GM15510 (cell line): ENCODE data around the gene SUN1.

ENCODE experiments used
- POLR2A ChIP-seq: IDR thresholded peaks from 3 replicates; pipeline ENCODE4 v1.6.1; 2011; ENCODE audit warnings: borderline replicate concordance; ENCODE audit not compliant: insufficient read length; ENCODE audit errors: extremely low read depth

Gene SUN1

GRCh38 chr7:886626-887487 is 54.6 kb downstream of the SUN1 start:
- no peak for TF ChIP-seq POLR2A

- TF ChIP-seq POLR2A, result no peak
These were observed 55.2 kb downstream of the SUN1 start for GRCh38 chr7:887488-887820.

- TF ChIP-seq POLR2A, result no peak
These were observed 56.1 kb downstream of the SUN1 start for GRCh38 chr7:888081-889024.

DNA sequence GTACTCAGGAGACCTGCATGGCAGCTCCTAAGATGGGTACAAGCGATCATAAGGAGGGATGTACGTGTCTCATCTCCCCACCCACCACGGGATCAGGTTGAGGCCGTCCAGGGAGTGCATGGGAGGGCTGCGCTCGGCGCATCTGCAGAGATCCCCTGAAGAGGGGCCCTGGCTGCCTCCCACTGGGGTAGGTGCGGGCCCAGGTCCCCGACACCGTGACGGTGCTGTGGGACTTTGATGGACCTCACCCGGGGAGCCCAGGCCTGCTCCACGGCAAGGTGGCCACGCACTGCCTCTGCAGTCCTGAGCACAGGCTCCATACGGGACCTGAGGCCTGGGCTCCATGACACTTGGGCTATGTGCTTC is 56.7 kb downstream of the SUN1 start:
- no peak for TF ChIP-seq POLR2A

DNA sequence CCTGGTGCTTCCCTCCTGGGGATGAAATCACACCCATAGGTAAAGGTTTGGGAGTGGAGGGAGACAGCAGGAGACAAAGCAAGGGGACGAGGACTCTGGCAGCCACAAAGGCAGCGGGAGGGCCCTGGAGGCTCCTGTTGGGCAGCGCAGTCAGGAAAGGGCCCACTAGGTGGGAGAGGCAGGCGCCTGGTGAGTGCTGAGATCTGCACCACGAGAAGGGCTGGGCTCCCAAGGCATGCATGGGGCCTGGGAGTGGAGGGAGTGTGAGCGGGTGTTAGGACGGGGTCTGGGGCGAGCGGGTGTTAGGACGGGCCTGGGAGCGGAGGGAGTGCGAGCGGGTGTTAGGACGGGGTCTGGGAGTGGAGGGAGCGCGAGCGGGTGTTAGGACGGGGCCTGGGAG is 57.1 kb downstream of the SUN1 start:
- TF ChIP-seq POLR2A, result no peak

- no peak for TF ChIP-seq POLR2A
These were observed 58.6 kb downstream of the SUN1 start for GRCh38 chr7:890868-891267.

DNA sequence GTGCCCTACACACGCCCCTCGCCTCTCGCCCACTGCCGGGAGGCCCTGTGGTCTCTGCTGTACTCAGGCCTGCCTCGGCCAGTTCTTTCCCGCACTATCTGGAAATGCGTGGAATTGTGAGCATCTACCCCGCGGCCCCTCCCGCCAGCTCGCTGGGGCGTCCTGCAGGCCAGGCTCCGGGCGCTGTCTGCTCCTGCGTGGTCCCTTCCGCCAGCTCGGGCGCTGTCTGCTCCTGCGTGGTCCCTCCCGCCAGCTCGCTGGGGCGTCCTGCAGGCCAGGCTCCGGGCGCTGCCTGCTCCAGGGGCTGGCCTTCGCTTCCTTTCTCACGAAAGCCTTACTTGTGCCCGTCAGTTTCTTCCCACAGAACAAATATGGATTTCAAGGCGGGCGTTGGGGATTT is 59.0 kb downstream of the SUN1 start:
- TF ChIP-seq POLR2A, result no peak

GRCh38 chr7:891805-892204 is 59.5 kb downstream of the SUN1 start:
- TF ChIP-seq POLR2A, result no peak

DNA sequence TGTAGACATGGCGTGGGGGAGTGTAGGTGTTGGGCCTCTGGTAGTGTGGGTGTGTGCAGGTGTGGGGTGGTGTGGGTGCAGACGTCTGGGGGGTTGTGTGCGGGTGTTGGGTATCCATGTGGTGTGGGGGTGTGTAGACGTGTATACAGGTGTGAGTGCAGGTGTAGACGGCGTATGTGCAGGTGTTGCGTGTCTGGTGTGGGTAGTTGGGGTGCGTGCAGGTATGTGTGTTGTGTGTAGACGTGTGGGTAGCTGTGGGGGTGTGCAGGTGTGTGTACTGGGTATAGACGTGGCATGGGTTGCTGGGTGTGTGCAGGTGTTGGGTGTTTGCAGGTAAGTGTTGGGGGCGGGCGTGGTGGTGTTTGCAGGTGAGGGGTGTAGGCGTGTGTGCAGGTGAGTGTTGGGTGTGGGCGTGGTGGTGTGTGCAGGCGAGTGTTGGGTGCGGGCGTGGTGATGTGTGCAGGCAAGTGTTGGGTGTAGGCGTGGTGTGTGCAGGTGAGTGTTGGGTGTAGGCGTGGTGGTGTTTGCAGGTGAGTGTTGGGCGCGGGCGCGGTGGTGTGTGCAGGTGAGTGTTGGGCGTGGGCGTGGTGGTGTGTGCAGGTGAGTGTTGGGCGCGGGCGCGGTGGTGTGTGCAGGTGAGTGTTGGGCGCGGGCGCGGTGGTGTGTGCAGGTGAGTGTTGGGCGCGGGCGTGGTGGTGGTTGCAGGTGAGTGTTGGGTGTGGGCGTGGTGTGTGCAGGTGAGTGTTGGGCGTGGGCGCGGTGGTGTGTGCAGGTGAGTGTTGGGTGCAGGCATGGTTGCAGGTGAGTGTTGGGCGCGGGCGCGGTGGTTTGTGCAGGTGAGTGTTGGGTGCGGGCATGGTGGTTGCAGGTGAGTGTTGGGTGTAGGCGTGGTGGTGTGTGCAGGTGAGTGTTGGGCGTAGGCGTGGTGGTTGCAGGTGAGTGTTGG is 60.6 kb downstream of the SUN1 start:
- no peak for TF ChIP-seq POLR2A

- no peak for TF ChIP-seq POLR2A
These were observed 61.4 kb downstream of the SUN1 start for GRCh38 chr7:893686-894085.

DNA sequence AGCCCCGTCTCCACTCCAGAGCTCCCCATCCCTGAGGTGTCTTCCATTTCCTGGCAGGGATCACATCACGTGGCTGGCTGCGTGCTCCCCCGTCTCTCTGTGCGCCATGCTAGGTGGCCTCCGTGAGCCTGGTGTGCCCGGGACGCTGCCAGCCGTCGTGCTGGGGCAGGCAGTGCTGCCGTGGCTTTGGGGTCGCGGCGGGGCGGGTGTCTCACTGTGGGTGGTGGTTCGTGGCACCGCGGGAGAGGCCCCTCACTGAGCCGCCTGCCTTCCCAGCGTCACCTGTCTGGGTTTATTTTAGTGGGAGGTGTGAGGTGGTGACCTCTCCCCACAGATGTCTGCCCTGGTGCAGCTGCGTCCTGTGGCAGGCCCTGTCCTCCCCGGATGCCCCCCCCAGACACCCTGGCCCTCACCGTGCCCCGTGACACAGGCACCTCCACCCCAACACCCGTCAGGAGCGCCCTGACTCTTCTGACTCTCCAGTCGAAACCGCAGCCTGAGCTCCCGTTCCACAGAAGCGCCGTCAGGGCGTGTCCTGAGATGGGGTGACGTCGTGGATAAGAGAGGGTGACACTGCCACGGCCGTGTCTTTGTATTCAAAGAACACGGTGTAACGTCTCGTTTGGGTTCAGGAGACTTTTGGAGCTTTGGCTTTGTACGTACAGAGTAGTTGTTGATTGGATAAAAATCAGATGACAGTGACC is 62.0 kb downstream of the SUN1 start:
- TF ChIP-seq POLR2A, result no peak

DNA sequence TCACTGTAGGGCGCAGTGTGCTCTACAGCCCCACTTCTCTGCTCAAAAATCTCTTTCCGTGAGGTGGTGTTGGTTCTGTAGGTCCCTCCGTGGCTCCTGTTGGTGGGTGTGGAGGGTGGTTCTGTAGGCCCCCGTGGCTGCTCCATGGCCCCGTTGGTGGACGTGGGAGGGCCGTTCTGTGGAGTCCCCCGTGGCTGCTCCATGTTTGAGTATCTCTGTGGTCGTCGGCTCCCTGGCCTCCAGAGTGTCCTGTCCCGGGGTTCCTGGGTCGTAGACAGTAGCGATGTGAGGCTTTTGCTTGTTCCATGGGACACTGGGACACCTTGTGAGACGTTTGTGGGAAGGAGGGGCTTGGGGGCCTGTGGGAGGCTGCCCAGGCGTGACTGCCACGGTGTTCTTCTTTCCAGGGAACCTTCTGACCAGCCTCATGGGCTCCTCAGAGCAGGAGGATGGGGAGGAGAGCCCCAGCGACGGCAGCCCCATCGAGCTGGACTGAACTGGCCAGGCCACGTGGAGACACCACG is 62.7 kb downstream of the SUN1 start:
- TF ChIP-seq POLR2A, result no peak

DNA sequence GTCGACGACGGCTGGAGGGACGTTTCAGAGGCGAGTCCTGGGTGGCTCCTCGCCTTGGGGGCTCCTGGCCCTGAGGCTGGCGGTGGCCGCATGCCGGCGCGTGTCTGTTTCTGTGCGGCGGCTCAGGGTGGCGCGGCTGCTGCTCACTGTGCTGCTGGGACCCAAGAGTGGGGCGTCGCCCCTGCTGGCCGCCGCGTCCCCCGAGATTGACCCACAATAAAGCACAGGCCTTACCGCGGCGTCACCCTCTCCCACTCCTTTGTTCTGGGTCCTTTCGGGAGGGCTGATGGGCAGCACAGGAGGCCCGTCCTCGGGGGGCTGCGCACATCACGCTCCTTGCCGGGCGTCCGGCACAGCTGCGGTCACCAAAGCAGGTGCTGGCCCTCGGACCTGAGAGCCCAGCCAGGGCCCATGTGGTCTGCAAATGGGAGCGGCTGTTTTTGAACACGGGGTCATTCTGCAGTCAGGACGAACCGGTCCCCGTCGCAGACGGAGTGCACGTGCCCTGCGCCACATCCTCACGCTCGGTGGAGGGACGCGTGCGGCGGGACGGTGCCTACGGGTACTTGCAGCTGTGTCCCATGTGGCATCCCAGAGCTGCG is 63.3 kb downstream of the SUN1 start:
- no peak for TF ChIP-seq POLR2A
